ENCODE data around the gene CCDC60.

Gene CCDC60

DNA sequence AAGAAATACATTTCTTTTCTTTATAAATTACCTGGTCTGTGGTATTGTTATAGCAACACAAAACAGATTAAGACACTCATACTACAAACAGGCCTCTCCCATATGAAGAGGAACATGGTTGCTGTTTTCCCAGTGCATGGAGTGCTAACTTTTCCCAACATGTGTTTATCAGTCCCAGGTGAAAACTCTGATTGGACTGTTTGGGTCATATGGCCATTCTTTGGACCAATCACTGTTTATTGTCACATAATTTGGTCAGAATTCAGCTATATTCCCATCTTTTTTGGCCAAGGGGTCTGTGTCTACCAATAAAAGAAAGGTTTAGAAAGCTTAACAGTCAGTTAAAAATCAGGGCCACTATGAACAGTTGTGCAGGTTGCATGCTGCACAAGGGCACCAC is 35.4 kb upstream of the CCDC60 start:
- H3K4me3 ChIP-seq (ENCODE audit: low read depth, low read length): no peak overlapping the region
- no peaks in the 10 kb centered on the region for H3K36me3 ChIP-seq
- peak overlapping the region; percentile 6 for H3K27ac ChIP-seq
- peaks cover 5% of the 10 kb centered on the region for H3K9me3 ChIP-seq (ENCODE audit: severe bottlenecking)
- DNase-seq: no peak
- no peaks in the 10 kb centered on the region for H3K27me3 ChIP-seq (ENCODE audit: insufficient read depth, low read depth, severe bottlenecking)
- TF ChIP-seq CTCF (IDR thresholded peaks at IDR 0.05; ENCODE audit: low read depth, low read length): no peak

DNA sequence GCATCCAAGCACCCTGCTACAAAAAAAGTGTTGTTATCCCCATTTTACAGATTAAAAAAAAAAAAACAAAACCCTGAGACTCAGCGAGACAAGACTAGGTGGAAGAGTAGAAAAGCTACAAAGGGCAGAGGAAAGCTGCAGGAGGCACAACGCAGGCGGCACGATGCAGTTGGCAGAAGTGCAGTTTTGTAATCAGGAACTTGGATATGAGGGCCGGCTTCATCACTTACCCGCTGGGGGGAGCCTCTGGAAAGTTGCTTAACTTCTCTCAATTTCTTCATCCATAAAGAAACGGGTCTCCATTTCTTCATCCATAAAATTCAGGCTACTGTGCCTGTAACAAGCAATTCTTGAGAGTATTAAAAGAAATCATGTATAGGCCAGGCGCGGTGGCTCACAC is 33.1 kb upstream of the CCDC60 start:
- Histone ChIP-seq H3K9me3 (ENCODE audit: severe bottlenecking) (peaks cover 5% of the 10 kb centered on the region), H3K4me3 (ENCODE audit: low read depth, low read length) (no peak overlapping the region), H3K36me3 (no peaks in the 10 kb centered on the region), H3K27ac (peak overlapping the region; percentile 88), H3K27me3 (ENCODE audit: insufficient read depth, low read depth, severe bottlenecking) (no peaks in the 10 kb centered on the region)
- DNase-seq: no peak
- no peak for TF ChIP-seq CTCF (IDR thresholded peaks at IDR 0.05; ENCODE audit: low read depth, low read length)

GRCh38 chr12:119302451-119303080 is 32.0 kb upstream of the CCDC60 start:
- H3K27ac ChIP-seq: peak overlapping the region; percentile 88
- TF ChIP-seq CTCF (IDR thresholded peaks at IDR 0.05; ENCODE audit: low read depth, low read length): no peak

DNA sequence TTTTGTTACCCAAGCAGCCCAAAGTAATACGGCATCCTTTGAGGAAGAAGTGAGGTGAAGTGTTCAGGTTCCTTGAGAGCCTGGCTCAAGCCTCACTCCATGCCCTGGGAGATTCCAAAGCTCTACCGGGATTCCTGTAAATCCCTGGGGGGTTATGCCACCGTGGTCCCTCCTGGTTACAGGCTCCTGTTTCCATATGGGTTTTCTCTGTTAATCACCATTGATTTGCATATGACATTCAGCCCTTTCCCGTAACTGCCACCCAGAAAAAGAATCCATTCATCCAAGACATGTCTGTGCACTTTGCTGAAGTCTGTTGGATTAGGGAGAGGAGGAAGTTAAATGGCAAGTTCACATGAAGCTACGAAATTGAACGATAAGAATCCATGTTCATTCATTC is 27.9 kb upstream of the CCDC60 start:
- H3K4me3 ChIP-seq (ENCODE audit: low read depth, low read length): no peak overlapping the region
- peaks cover 8% of the 10 kb centered on the region for H3K9me3 ChIP-seq (ENCODE audit: severe bottlenecking)
- TF ChIP-seq CTCF (IDR thresholded peaks at IDR 0.05; ENCODE audit: low read depth, low read length): no peak
- no peaks in the 10 kb centered on the region for H3K27me3 ChIP-seq (ENCODE audit: insufficient read depth, low read depth, severe bottlenecking)
- H3K27ac ChIP-seq: no peak overlapping the region
- H3K36me3 ChIP-seq: no peaks in the 10 kb centered on the region
- DNase-seq: no peak

More at GRCh38 chr12:119302451-119303080, 32.0 kb upstream of the CCDC60 start:
- Histone ChIP-seq H3K9me3 (ENCODE audit: severe bottlenecking) (peaks cover 8% of the 10 kb centered on the region), H3K36me3 (no peaks in the 10 kb centered on the region), H3K27me3 (ENCODE audit: insufficient read depth, low read depth, severe bottlenecking) (no peaks in the 10 kb centered on the region), H3K4me3 (ENCODE audit: low read depth, low read length) (no peak overlapping the region)
- peak; percentile 91 for DNase-seq

GRCh38 chr12:119307747-119308146 is 26.8 kb upstream of the CCDC60 start:
- no peak for TF ChIP-seq CTCF (IDR thresholded peaks at IDR 0.05; ENCODE audit: low read depth, low read length)
- Histone ChIP-seq H3K4me3 (ENCODE audit: low read depth, low read length) (no peak overlapping the region), H3K9me3 (ENCODE audit: severe bottlenecking) (peaks cover 8% of the 10 kb centered on the region), H3K27ac (no peak overlapping the region), H3K36me3 (no peaks in the 10 kb centered on the region), H3K27me3 (ENCODE audit: insufficient read depth, low read depth, severe bottlenecking) (no peaks in the 10 kb centered on the region)
- DNase-seq: no peak

Data from WERI-Rb-1 (cell line).